ENCODE results near the gene PDE11A. TPM values are rescaled to one million over a fixed set of nuclear protein-coding genes. Genes with fewer than 3 reads are reported as not detected.

Gene PDE11A
- total RNA-seq, 1 donor from 2014 or later = 1.2 TPM

DNA sequence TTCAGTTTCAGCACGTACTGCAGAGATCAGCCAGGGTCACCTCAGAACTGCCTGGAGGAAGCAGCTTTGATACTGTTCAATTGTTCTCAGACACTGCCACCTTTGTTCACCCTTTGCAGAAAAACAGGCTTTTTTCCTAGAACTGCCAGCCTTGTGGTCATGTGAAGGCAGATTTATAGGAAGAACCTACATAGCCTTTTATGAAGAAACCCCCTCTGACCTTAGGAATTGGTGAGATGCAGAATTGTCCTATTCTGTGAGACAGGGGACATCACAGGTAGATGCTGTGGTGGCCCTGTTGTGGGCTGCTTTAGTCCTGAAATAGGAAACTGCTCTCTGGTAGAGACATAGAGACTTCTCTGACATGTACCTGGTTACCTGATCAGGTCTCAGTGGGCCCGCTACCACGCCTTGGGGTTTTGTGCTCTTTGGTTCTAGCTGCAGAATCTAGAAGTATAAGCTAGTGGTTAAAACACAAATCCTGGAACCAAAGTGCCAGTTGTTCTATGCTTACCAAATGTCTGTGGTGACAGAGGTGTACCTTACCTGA lies 473.4 kb downstream of the PDE11A start:
- TF ChIP-seq, protein P1, sequence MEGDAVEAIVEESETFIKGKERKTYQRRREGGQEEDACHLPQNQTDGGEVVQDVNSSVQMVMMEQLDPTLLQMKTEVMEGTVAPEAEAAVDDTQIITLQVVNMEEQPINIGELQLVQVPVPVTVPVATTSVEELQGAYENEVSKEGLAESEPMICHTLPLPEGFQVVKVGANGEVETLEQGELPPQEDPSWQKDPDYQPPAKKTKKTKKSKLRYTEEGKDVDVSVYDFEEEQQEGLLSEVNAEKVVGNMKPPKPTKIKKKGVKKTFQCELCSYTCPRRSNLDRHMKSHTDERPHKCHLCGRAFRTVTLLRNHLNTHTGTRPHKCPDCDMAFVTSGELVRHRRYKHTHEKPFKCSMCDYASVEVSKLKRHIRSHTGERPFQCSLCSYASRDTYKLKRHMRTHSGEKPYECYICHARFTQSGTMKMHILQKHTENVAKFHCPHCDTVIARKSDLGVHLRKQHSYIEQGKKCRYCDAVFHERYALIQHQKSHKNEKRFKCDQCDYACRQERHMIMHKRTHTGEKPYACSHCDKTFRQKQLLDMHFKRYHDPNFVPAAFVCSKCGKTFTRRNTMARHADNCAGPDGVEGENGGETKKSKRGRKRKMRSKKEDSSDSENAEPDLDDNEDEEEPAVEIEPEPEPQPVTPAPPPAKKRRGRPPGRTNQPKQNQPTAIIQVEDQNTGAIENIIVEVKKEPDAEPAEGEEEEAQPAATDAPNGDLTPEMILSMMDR (conservative IDR thresholded peaks at IDR 0.05; ENCODE audit: low read depth, low read length) = no peak
- DNase-seq (ENCODE audit: low read depth) = no peak
- H3K4me3 ChIP-seq (ENCODE audit: low read depth, low read length) = no peak overlapping the region

- H3K4me3 ChIP-seq (ENCODE audit: low read depth, low read length) = no peak overlapping the region
- no peak for DNase-seq (ENCODE audit: low read depth)
- TF ChIP-seq, protein P1 (conservative IDR thresholded peaks at IDR 0.05; ENCODE audit: low read depth, low read length) = no peak
Observed at GRCh38 chr2:177598326-177599138, 474.0 kb downstream of the PDE11A start.

DNA sequence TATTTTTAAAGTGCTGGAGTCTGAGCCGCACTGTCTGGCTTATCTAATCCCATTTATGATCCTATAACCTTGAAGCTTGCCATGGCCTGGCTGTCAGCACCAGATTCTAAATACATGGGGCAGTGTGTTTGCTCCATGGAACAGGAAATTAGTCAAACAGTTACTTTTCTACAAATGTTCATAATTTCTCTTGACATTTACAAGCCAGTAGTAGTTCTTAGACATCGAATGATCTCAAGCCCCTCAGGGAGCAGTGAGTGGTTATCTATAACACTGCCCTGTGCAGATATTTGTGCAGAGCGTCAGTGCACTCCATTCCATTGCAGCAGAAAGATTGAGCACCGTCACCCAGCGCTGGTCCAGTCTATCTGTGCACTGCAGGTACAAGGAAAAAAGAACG lies 474.8 kb downstream of the PDE11A start:
- no peak overlapping the region for H3K4me3 ChIP-seq (ENCODE audit: low read depth, low read length)
- TF ChIP-seq, protein P1 (conservative IDR thresholded peaks at IDR 0.05; ENCODE audit: low read depth, low read length) = no peak
- no peak for DNase-seq (ENCODE audit: low read depth)

GRCh38 chr2:177596866-177597265 lies 475.7 kb downstream of the PDE11A start:
- DNase-seq (ENCODE audit: low read depth) = no peak
- no peak overlapping the region for H3K4me3 ChIP-seq (ENCODE audit: low read depth, low read length)
- TF ChIP-seq, protein P1 (conservative IDR thresholded peaks at IDR 0.05; ENCODE audit: low read depth, low read length) = no peak

DNA sequence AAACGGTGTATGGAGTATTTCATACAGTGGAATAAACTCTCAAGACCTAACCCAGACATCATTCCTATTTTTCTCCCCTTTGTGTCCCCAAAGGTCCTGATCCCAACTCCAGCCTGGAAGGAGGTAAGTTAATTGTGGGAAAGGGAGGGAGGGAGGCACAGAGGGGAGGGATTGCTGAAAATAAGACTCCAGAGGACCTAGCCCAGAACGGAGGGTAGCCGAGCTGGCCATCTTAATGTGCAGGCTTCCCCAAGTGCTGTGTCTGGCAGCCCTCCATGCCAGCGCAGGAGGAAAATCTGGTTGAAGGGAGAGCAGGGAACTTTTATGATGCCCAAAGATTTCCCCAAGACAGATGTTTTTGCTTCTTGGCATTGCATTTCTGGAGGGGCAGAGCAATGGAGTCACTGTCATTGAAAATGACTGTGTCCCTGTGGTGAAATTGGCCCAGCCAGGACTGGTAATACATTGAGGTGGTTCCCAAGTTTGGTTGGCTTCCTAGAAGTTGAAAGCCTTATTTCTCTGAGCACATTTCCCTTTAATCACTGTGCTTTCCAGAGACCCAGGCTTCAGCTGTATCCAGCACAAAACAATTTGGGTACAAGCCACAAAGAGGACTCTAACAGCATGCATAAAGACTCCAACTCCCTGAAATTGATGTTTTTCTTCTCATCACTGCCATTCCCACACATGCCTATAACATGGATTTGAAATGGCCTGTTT lies 477.3 kb downstream of the PDE11A start:
- no peak for DNase-seq (ENCODE audit: low read depth)
- H3K4me3 ChIP-seq (ENCODE audit: low read depth, low read length) = no peak overlapping the region
- TF ChIP-seq, protein P1 (conservative IDR thresholded peaks at IDR 0.05; ENCODE audit: low read depth, low read length) = no peak

DNA sequence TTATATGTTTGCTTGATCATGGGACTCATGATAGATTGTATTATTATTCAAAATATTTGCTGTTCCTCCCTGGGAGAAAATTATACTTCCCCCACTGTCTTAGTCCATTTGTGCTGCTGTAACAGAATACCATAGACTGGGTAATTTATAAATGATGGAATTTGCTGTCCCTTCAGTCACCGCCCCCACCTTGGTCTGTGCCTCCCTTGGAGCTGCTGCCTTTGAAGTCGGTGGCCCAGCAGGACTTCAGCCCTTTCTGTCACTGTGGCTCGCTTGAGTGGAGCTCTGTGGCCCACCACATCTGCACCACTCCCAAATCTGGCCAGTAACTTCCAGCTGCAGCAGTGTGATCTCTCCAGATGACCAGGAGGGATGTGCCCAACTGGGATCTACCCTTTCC lies 479.2 kb downstream of the PDE11A start:
- H3K4me3 ChIP-seq (ENCODE audit: low read depth, low read length) = no peak overlapping the region
- no peak for DNase-seq (ENCODE audit: low read depth)
- TF ChIP-seq, protein P1 (conservative IDR thresholded peaks at IDR 0.05; ENCODE audit: low read depth, low read length) = no peak

Measured in epithelial cell of proximal tubule (primary cell).